Ovary (tissue), 9 donors: ENCODE measurements around the gene DYNLT4. TPM values are rescaled to one million over a fixed set of nuclear protein-coding genes. Genes with fewer than 3 reads are reported as not detected.

Experiments
- DNase-seq, 5 donors: peaks; one replicate each; pipeline ENCODE4 v3.0.0-alpha.2; 2019 to 2020
- H3K27ac ChIP-seq, 2 donors: fragments of 200-600 bp; one replicate each; pipeline versions ENCODE4 v1.5.1 to v1.8.0; 2019 to 2022
- H3K27me3 ChIP-seq: fragments of 200-600 bp; one replicate; pipeline ENCODE4 v1.8.0; 2022
- H3K36me3 ChIP-seq: fragments of 200-600 bp; sonication (generic); one replicate; pipeline ENCODE4 v1.5.1; 2019
- H3K4me1 ChIP-seq: one replicate; pipeline ENCODE4 v1.8.1; 2013; ENCODE audit warnings: mild to moderate bottlenecking, moderate library complexity; ENCODE audit not compliant: insufficient read depth
- H3K4me3 ChIP-seq: fragments of 200-600 bp; sonication (generic); one replicate; pipeline ENCODE4 v1.5.1; 2017
- H3K9me3 ChIP-seq, 2 donors: fragments of 200-600 bp in 1 of 2; sonication (generic) in 1 of 2; one replicate each; pipeline versions ENCODE4 v1.5.1 to v1.8.1; 2013 to 2019; ENCODE audit warnings: mild to moderate bottlenecking in 1 of 2, moderate library complexity in 1 of 2
- EP300 ChIP-seq: sonication (generic); formaldehyde crosslinking; IDR thresholded peaks from one replicate; pipeline ENCODE4 v1.6.1; 2017; ENCODE audit warnings: antibody characterized with exemption
- POLR2A ChIP-seq: fragments of 450-650 bp; IDR thresholded peaks from one replicate; pipeline ENCODE4 v1.6.1; 2017; ENCODE audit warnings: antibody characterized with exemption, mild to moderate bottlenecking, moderate library complexity
- WGBS, 3 donors: extraction: QIAGEN DNeasy Blood & Tissue Kit in 1 of 3; methylation state at CpG; one replicate each; pipeline versions ENCODE4 v1.1.5 to v1.1.7; 2013 to 2017; 5-methylcytosine and 5-hydroxymethylcytosine counted together
- intact Hi-C, 4 donors: fragments of 100-400 bp; cut with DNase I; formaldehyde crosslinking; loops; one replicate each; pipeline versions ENCODE4 v1.11.0 to v1.15.1; 2022 to 2023
- polyA plus RNA-seq, 2 donors: library from polyadenylated mRNA; stranded (reverse); fragments of 200-250 nt in 1 of 2; fragments of 350-450 nt in 1 of 2; fragmentation: Illumina TruSeq in 1 of 2; extraction: RNeasy Lipid Tissue Mini Kit (QIAGEN cat#74804) in 1 of 2; gene quantifications; one replicate each; pipeline ENCODE4 v1.2.3, GENCODE V29; 2013 to 2014
- total RNA-seq, 7 donors: library from RNA; depleted of rRNA in 2 of 7; stranded (reverse); fragments of >200 nt in 2 of 7; fragmentation: NEBNext Ultra II Directional in 3 of 7; extraction: Animal tissue kit (Norgen Biotek cat#: 25700) in 3 of 7; gene quantifications; one replicate each; pipeline versions ENCODE4 v1.1.0 to v1.2.4, GENCODE V29; 2016 to 2023
- TF ChIP-seq, protein P1 (sequence below), 3 donors: fragments of 450-650 bp in 2 of 3; fragments of 200-600 bp in 1 of 3; IDR thresholded peaks; one replicate each; pipeline versions ENCODE4 v1.5.1 to v1.8.0; 2016 to 2022; ENCODE audit warnings: antibody characterized with exemption in 3 of 3, mild to moderate bottlenecking in 1 of 3
- donor health status: DM: no; HTN: no; CAD: no; lungs with moderate emphysema.
- donor health status: DM: no; HTN: no; CAD: no.
- donor health status: Bipolar disorder and iron deficiency.
- donor health status: DM: yes; HTN: yes; CAD: no.
- donor health status: DM: no; HTN: no; CAD: no.
- donor health status: DM: yes; HTN: yes; CAD: no.

The DYNLT4 gene
- total and polyA plus RNA-seq, 9 donors = 0.22 to 23.7 (median 0.74) TPM; not detected in 1

DNA sequence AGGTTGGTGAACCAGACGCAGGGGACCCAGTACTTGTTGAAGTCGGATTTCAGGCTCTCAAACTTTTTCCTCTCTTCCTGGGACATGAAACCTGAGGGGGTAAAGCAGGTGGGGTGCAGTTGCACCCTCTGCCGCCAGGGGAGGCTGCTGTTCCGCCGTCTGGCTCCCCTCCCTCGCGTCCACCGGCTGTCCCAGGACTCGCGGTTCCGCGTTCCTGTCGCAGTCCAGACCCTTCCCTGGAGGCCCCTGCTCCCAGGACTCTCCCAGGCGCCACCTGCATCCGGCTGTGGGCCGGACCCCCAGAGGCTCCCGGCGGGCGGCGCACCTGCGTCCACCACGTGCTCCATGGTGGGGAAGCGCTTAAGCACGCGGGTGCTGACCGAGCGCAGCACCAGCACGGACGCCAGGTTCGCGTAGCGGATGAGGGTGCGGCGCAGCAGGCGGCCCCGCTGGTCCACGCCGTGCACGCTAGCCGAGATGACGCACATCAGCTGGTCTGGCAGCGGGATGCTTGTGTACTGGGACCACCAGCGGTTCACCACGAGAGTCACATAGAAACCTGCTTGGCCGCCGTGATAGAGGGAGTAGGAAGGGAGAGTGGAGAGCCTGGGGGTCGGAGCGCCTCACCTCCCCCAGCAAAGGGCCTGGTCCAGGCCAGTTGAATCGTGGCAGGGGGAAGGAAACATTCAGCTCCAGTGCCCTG, 20.9 kb downstream of the DYNLT4 start:
- Histone ChIP-seq H3K27me3 (no peaks in the 10 kb centered on the region), H3K36me3 (no peaks in the 10 kb centered on the region), H3K9me3 (no peaks in the 10 kb centered on the region), H3K27ac (peak overlapping the region; percentile 66 to 80), H3K4me3 (peak overlapping the region; percentile 38), H3K4me1 (peaks cover 5% of the 10 kb centered on the region)
- TF ChIP-seq POLR2A (no peak), EP300 (no peak)
- TF ChIP-seq, protein P1, sequence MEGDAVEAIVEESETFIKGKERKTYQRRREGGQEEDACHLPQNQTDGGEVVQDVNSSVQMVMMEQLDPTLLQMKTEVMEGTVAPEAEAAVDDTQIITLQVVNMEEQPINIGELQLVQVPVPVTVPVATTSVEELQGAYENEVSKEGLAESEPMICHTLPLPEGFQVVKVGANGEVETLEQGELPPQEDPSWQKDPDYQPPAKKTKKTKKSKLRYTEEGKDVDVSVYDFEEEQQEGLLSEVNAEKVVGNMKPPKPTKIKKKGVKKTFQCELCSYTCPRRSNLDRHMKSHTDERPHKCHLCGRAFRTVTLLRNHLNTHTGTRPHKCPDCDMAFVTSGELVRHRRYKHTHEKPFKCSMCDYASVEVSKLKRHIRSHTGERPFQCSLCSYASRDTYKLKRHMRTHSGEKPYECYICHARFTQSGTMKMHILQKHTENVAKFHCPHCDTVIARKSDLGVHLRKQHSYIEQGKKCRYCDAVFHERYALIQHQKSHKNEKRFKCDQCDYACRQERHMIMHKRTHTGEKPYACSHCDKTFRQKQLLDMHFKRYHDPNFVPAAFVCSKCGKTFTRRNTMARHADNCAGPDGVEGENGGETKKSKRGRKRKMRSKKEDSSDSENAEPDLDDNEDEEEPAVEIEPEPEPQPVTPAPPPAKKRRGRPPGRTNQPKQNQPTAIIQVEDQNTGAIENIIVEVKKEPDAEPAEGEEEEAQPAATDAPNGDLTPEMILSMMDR (IDR thresholded peaks at IDR 0.05) = peak; percentile 97 to 99 (median 99)
- DNase-seq = peak; percentile 79 to 85 (median 84)
- 2 to 4% (median 4%) methylated on average over 49 of the region's 49 CpGs for WGBS, 3 donors
- intact Hi-C loops = loop anchor here in 3 of 4 donors (5.0 to 10.0 kb wide), 5 partner anchors 36 to 516 kb away; partner anchors contain the start of genes HECTD3 (in 1 of the 3), KIF2C (in 1 of the 3), RNU5D-1 (in 1 of the 3) and UROD (in 1 of the 3)

DNA sequence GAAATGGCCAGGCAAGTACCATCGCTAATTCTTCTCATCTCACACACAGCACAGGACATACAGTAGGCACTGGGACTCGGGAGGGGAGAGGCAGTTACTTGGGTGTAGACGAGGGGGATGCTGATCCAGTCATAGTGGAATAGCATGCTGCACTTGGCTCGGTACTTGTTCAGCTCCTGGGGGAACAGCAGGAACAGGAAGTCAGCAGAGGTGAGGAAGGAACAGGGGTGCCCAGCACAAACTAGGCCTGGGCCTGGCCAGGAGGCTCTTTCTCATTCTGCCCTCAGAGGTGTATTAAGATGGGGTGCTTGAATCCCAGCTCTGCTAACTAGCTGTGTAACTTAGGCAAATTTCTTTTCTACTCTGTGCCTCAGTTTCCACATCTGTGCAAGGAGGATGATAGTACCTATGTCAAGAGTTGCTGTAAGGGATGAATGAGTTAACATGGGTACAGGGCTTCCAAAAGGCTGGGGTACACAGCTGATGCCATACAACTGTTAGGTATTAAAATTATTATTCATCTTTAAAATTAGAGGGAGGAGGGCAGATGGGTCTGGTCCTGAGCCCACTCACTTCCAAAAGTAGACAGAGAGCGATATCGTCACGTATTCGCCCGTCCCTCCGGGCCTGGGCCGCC, 21.5 kb downstream of the DYNLT4 start:
- Histone ChIP-seq H3K4me3 (peak overlapping the region; percentile 38), H3K27me3 (no peaks in the 10 kb centered on the region), H3K27ac (peak overlapping the region; percentile 66 to 80), H3K36me3 (no peaks in the 10 kb centered on the region), H3K4me1 (peaks cover 5% of the 10 kb centered on the region), H3K9me3 (no peaks in the 10 kb centered on the region)
- no peak for DNase-seq
- intact Hi-C loops = loop anchor here in 3 of 4 donors (5.0 to 10.0 kb wide), 5 partner anchors 37 to 517 kb away; partner anchors contain the start of genes HECTD3 (in 1 of the 3), KIF2C (in 1 of the 3), RNU5D-1 (in 1 of the 3) and UROD (in 1 of the 3)
- 35 to 41% (median 38%) methylated on average over 11 of the region's 11 CpGs for WGBS, 3 donors
- no peak for TF ChIP-seq POLR2A

DNA sequence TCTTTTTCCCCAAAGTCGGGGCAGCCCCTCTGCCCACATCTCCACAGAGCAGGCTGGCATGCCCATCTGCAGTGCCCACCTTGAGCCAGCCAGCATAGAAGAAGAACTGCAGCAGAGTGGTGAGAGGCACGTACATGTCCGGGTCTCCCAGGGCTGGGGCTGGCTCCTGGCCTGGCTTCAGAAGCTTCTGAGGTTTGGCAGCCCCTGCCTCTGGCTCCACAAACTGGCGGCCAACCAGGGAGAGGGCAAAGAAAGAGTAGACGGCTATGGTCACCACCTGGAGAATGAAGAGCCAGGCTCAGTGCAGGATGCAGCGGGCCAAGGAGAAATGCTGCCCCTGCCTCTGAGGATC, 22.1 kb downstream of the DYNLT4 start:
- Histone ChIP-seq H3K27ac (no peak overlapping the region), H3K4me1 (peaks cover 5% of the 10 kb centered on the region), H3K27me3 (no peaks in the 10 kb centered on the region), H3K9me3 (no peaks in the 10 kb centered on the region), H3K36me3 (no peaks in the 10 kb centered on the region), H3K4me3 (no peak overlapping the region)
- peak in 2 of 5 donors; percentile 47 to 54 for DNase-seq
- 73 to 87% (median 76%) methylated on average over 5 to 6 of the region's 6 CpGs for WGBS, 3 donors
- TF ChIP-seq, protein P1 (IDR thresholded peaks at IDR 0.05) = no peak
- TF ChIP-seq EP300 (no peak), POLR2A (no peak)
- intact Hi-C loops = loop anchor here in 3 of 4 donors (5.0 to 10.0 kb wide), 5 partner anchors 37 to 517 kb away; partner anchors contain the start of genes HECTD3 (in 1 of the 3), KIF2C (in 1 of the 3), RNU5D-1 (in 1 of the 3) and UROD (in 1 of the 3)

DNA sequence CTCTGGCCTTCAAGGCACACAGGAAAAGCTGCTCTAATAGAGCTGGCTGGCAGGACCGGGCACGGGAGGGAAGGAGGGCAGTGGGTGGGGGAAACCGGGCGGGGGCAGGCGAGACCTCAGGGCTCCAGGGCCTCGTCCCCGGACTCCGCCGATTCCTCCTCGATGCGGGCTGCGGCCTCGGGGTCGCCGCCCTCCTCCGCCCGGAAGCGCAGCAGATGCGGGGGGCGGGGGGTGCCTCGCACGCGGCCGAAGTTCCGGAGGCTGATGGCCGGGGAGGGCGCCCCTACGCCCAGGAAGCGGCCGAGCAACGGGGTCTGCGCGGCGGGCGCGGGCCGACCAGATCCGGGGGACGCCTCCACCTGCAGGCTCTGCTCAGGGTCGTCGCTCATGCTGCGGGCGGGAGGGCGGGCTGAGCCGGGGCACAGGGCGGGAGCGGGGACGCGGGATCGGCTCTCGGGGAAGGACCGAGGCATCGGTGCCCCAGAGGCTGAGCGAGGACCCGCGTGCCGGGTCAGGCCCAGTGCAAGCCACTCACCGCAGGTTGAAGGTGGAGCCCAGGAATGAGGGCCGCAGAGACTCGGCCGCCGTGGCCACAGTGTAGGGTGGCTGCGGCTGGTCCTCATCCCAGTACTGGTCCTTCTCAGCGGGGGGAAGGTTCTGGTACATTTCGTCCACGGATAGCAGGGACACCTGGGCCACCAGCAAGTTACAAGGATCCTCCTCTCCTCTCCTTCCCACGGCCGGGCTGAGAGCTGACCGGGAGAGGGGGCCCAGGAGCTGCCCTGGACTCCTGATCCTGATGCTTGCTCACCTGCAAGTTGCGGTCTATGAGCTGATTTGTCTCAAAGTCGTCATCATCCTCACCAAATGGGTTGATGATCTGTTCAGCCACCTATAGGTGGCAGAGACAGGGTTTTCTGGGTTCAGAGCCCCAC, 22.8 kb downstream of the DYNLT4 start:
- Histone ChIP-seq H3K9me3 (no peaks in the 10 kb centered on the region), H3K4me1 (peaks cover 5% of the 10 kb centered on the region), H3K4me3 (peak overlapping the region; percentile 54), H3K27me3 (no peaks in the 10 kb centered on the region), H3K36me3 (no peaks in the 10 kb centered on the region), H3K27ac (peak overlapping the region; percentile 36 to 55)
- intact Hi-C loops = loop anchor here in 3 of 4 donors (5.0 to 10.0 kb wide), 5 partner anchors 38 to 518 kb away; partner anchors contain the start of genes HECTD3 (in 1 of the 3), KIF2C (in 1 of the 3), RNU5D-1 (in 1 of the 3) and UROD (in 1 of the 3)
- TF ChIP-seq, protein P1 (IDR thresholded peaks at IDR 0.05) = no peak
- TF ChIP-seq POLR2A (no peak), EP300 (no peak)
- peak in 4 of 5 donors; percentile 47 to 71 (median 59) for DNase-seq
- WGBS, 3 donors = 5 to 8% (median 7%) methylated on average over 43 to 71 of the region's 71 CpGs
